H1 (cell line): Measurements from ENCODE around the gene NEK11. TPM values are rescaled to one million over a fixed set of nuclear protein-coding genes. Genes with fewer than 3 reads are reported as not detected.

ENCODE experiments used
- CTCF ChIA-PET: fragments of 300-600 bp; sonication (Branson Sonifier 250); formaldehyde crosslinking; loops from one replicate; lab custom pipeline; 2021; ENCODE audit not compliant: partially characterized antibody; lab: Charles Lee
- POLR2A ChIA-PET: fragments of 300-600 bp; sonication (Branson Sonifier 250); formaldehyde crosslinking; loops from one replicate; lab custom pipeline; 2021; ENCODE audit warnings: inconsistent platforms; ENCODE audit not compliant: partially characterized antibody; lab: Charles Lee
- DNase-seq, 2 experiments: peaks; one replicate each; pipeline versions ENCODE4 v3.0.0 to v3.0.0-alpha.2; 2010 to 2022; ENCODE audit warnings: low spot score in 2 of 2, low read depth in 1 of 2, mixed read lengths in 1 of 2
- FAIRE-seq: peaks from 2 replicates; lab custom pipeline; 2011; peaks lifted over from hg19 to GRCh38; lab: Jason Lieb, UNC
- H2AFZ ChIP-seq: 2 replicates; pipeline ENCODE4 v1.8.1; 2012; ENCODE audit warnings: low read length, inconsistent platforms
- H2AK5ac ChIP-seq: 2 replicates; pipeline ENCODE4 v1.6.1; 2013; ENCODE audit warnings: low read depth, low read length
- H2BK120ac ChIP-seq: replicated peaks from 2 replicates; pipeline ENCODE3; 2013; ENCODE audit warnings: low read depth, low read length, inconsistent platforms
- H2BK12ac ChIP-seq: 2 replicates; pipeline ENCODE4 v1.6.1; 2013; ENCODE audit warnings: low read depth, low read length
- H2BK15ac ChIP-seq: 2 replicates; pipeline ENCODE4 v1.6.1; 2013; ENCODE audit warnings: low read length
- H2BK20ac ChIP-seq: 2 replicates; pipeline ENCODE4 v1.6.1; 2013; ENCODE audit warnings: low read length
- H2BK5ac ChIP-seq: 2 replicates; pipeline ENCODE4 v1.6.1; 2013; ENCODE audit warnings: low read depth, low read length
- H3K14ac ChIP-seq: 2 replicates; pipeline ENCODE4 v1.6.1; 2013; ENCODE audit warnings: inconsistent platforms; ENCODE audit not compliant: insufficient read length
- H3K18ac ChIP-seq: 2 replicates; pipeline ENCODE4 v1.6.1; 2013; ENCODE audit warnings: low read length; ENCODE audit errors: extremely low read depth
- H3K23ac ChIP-seq: 2 replicates; pipeline ENCODE4 v1.6.1; 2013; ENCODE audit warnings: inconsistent platforms; ENCODE audit not compliant: insufficient read length
- H3K23me2 ChIP-seq: 2 replicates; pipeline ENCODE4 v1.6.1; 2013; ENCODE audit warnings: low read depth, low read length
- H3K27ac ChIP-seq: 2 replicates; pipeline ENCODE4 v1.6.1; 2011; ENCODE audit warnings: low read depth, low read length, inconsistent platforms
- H3K27me3 ChIP-seq, 4 experiments: replicated peaks in 1 of 4; 1 replicate in 1 of 4; 2 replicates in 3 of 4; pipeline versions ENCODE4 v1.6.1 to v1.8.1; 2011 to 2013; ENCODE audit warnings: low read length in 3 of 4, mild to moderate bottlenecking in 3 of 4, inconsistent platforms in 2 of 4, mixed read lengths in 2 of 4, moderate library complexity in 1 of 4; ENCODE audit not compliant: control insufficient read depth in 3 of 4, insufficient read depth in 3 of 4; ENCODE audit errors: extremely low read depth in 1 of 4
- H3K36me3 ChIP-seq, 4 experiments: 2 replicates each; pipeline versions ENCODE4 v1.6.1 to v1.8.1; 2011 to 2013; ENCODE audit warnings: mild to moderate bottlenecking in 4 of 4, low read length in 3 of 4, moderate library complexity in 2 of 4, control low read depth in 1 of 4, inconsistent platforms in 1 of 4; ENCODE audit not compliant: insufficient read depth in 4 of 4, control insufficient read depth in 2 of 4
- H3K4ac ChIP-seq: replicated peaks from 2 replicates; pipeline ENCODE3; 2013; ENCODE audit warnings: low read length, low read depth, mixed read lengths, inconsistent platforms; ENCODE audit not compliant: insufficient read length
- H3K4me1 ChIP-seq, 4 experiments: replicated peaks in 1 of 4; 1 replicate in 1 of 4; 2 replicates in 3 of 4; pipeline versions ENCODE4 v1.6.1 to v1.8.1; 2011 to 2013; ENCODE audit warnings: low read length in 3 of 4, inconsistent platforms in 2 of 4, mixed read lengths in 1 of 4; ENCODE audit not compliant: insufficient read depth in 4 of 4, control insufficient read depth in 3 of 4
- H3K4me2 ChIP-seq, 2 experiments: 2 replicates each; pipeline versions ENCODE4 v1.6.1 to v1.8.1; 2011 to 2013; ENCODE audit warnings: low read depth in 2 of 2, low read length in 2 of 2, control low read depth in 1 of 2, inconsistent platforms in 1 of 2, mild to moderate bottlenecking in 1 of 2; ENCODE audit not compliant: insufficient read depth in 1 of 2
- H3K4me3 ChIP-seq, 4 experiments: fragments of 200-600, 300-600 bp in 1 of 4; sonication (generic), shearing (Covaris generic), sonication (Bioruptor Twin) in 1 of 4; 2 replicates each; pipeline versions ENCODE4 v1.5.1 to v1.8.1; 2011 to 2016; ENCODE audit warnings: low read length in 4 of 4, low read depth in 3 of 4, control low read depth in 2 of 4, inconsistent platforms in 2 of 4, mild to moderate bottlenecking in 2 of 4, mixed read lengths in 1 of 4, moderate library complexity in 1 of 4; ENCODE audit not compliant: insufficient read depth in 2 of 4; ENCODE audit errors: extremely low read depth in 1 of 4
- H3K56ac ChIP-seq: replicated peaks from 2 replicates; pipeline ENCODE3; 2013; ENCODE audit warnings: low read depth, mild to moderate bottlenecking, mixed read lengths, low read length, inconsistent platforms; ENCODE audit not compliant: insufficient read length
- H3K79me1 ChIP-seq: 2 replicates; pipeline ENCODE4 v1.6.1; 2013; ENCODE audit warnings: low read depth, low read length, control low read depth
- H3K79me2 ChIP-seq, 2 experiments: 2 replicates each; pipeline versions ENCODE4 v1.6.1 to v1.8.1; 2012 to 2013; ENCODE audit warnings: low read length in 2 of 2, mild to moderate bottlenecking in 2 of 2, inconsistent platforms in 1 of 2; ENCODE audit not compliant: insufficient read depth in 2 of 2, control insufficient read depth in 1 of 2
- H3K9ac ChIP-seq, 4 experiments: replicated peaks in 1 of 4; 1 replicate in 1 of 4; 2 replicates in 3 of 4; pipeline versions ENCODE4 v1.6.1 to v1.8.1; 2011 to 2013; ENCODE audit warnings: low read depth in 3 of 4, low read length in 3 of 4, control low read depth in 2 of 4, mild to moderate bottlenecking in 2 of 4, moderate library complexity in 2 of 4, inconsistent platforms in 1 of 4; ENCODE audit errors: extremely low read depth in 1 of 4
- H3K9me3 ChIP-seq, 2 experiments: 2 replicates each; pipeline versions ENCODE4 v1.6.1 to v1.8.1; 2012 to 2013; ENCODE audit warnings: mild to moderate bottlenecking in 2 of 2, moderate library complexity in 2 of 2, control low read depth in 1 of 2, inconsistent platforms in 1 of 2, low read depth in 1 of 2, low read length in 1 of 2, mixed read lengths in 1 of 2; ENCODE audit not compliant: insufficient read depth in 2 of 2
- H4K20me1 ChIP-seq, 2 experiments: replicated peaks in 1 of 2; 2 replicates each; pipeline versions ENCODE3 to v1.8.1; 2011 to 2013; ENCODE audit warnings: inconsistent platforms in 2 of 2, low read length in 2 of 2, mild to moderate bottlenecking in 1 of 2; ENCODE audit not compliant: insufficient read depth in 2 of 2, control insufficient read depth in 1 of 2
- H4K5ac ChIP-seq: 2 replicates; pipeline ENCODE4 v1.6.1; 2013; ENCODE audit warnings: low read length, low read depth, mixed read lengths, inconsistent platforms; ENCODE audit not compliant: insufficient read length
- H4K8ac ChIP-seq: 2 replicates; pipeline ENCODE4 v1.8.0; 2013; ENCODE audit warnings: mild to moderate bottlenecking, moderate library complexity, low read length, inconsistent platforms; ENCODE audit not compliant: insufficient read depth; ENCODE audit errors: extremely low read depth
- H4K91ac ChIP-seq: replicated peaks from 2 replicates; pipeline ENCODE3; 2013; ENCODE audit warnings: low read length, mixed read lengths, inconsistent platforms; ENCODE audit not compliant: insufficient read length
- ASH2L ChIP-seq: fragments of 200-600, 300-600 bp; sonication (generic); IDR thresholded peaks from one replicate; pipeline ENCODE4 v1.7.1; 2017; ENCODE audit warnings: low read length
- BRCA1 ChIP-seq: IDR thresholded peaks from 2 replicates; pipeline ENCODE4 v1.6.1; 2012; ENCODE audit warnings: low read depth, low read length, improper control_type of control experiment
- CBX5 ChIP-seq: fragments of 300-800, 300-1000 bp; sonication (generic); IDR thresholded peaks from 2 replicates; pipeline ENCODE4 v1.7.1; 2016; ENCODE audit warnings: antibody characterized with exemption, low read length, low read depth
- RFX5 ChIP-seq: IDR thresholded peaks from 2 replicates; pipeline ENCODE4 v1.6.1; 2011; ENCODE audit warnings: low read depth, low read length, improper control_type of control experiment, borderline replicate concordance
- SP2 ChIP-seq: IDR thresholded peaks from 2 replicates; pipeline ENCODE4 v1.6.1; 2012; ENCODE audit warnings: mild to moderate bottlenecking, low read length, inconsistent platforms
- USF2 ChIP-seq: IDR thresholded peaks from 2 replicates; pipeline ENCODE4 v1.6.1; 2011; ENCODE audit warnings: low read length, improper control_type of control experiment
- WGBS, 2 experiments: shearing (Covaris generic) in 1 of 2; methylation state at CpG; one replicate each; pipeline versions ENCODE4 v1.1.6 to v1.1.7; 2013 to 2015; ENCODE audit warnings: low lambda C conversion rate in 2 of 2, mixed read lengths in 2 of 2, inconsistent platforms in 1 of 2, low coverage in 1 of 2, missing lambda C conversion rate in 1 of 2; ENCODE audit not compliant: insufficient replicate concordance in 2 of 2, insufficient coverage in 1 of 2, insufficient read length in 1 of 2; ENCODE audit errors: extremely low coverage in 1 of 2, missing lambda C conversion rate in 1 of 2; 5-methylcytosine and 5-hydroxymethylcytosine counted together
- polyA plus RNA-seq, 7 experiments: library from polyadenylated mRNA; depleted of rRNA in 3 of 7; stranded (reverse) in 5 of 7; unstranded in 2 of 7; fragments of >200 nt in 5 of 7; fragments of 200-250 nt in 2 of 7; gene quantifications; 1 replicate in 5 of 7; 2 replicates in 1 of 7; 4 replicates in 1 of 7; pipeline versions ENCODE4 v1.2.1 to v1.2.3, GENCODE V29; 2011 to 2013; ENCODE audit warnings: missing spikeins in 2 of 7, mixed read lengths in 2 of 7
- total RNA-seq: library from RNA; stranded (reverse); fragmentation: NEBNext Ultra II Directional; extraction: Animal tissue kit (Norgen Biotek cat#: 25700); gene quantifications from 2 replicates; pipeline ENCODE4 v1.2.1, GENCODE V29; 2021

The NEK11 gene
- total and polyA plus RNA-seq, 2 of the 8 experiments (the other 6 are each of a cell fraction or from before 2014, with no cell fraction given): 0.60 TPM; not detected in 1

DNA sequence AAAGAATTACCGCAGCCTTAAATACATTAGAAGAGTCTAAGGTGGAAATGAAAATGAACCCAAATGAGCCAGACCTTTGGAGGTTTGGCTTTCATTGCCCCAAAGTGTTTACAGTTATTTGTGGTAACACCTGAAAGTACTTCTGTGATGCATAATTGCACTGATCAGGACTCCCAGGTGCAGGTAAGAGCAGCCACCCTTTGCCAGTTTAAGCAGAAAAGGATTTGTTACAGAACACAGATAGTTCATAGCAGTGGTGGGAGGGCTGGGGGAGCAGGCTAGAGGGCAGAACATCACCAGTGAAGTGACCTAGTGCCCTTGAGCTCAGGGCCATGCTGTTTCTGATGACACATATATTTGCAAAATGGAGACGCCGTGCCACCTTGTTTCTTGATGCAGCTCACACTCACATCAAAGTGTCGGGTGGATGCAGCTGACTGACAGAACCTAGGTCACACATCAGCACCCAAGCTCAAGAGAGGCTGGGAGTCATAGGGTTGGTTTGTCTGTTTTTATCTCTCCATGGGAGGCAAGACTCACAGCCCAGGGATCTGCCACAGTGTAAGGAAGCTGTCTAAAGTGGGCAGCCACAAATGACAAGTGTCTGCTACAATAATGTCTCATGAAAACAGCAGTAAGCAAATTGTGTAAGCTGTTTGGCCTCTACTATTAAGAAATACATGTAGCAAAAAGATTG lies 49.1 kb downstream of the NEK11 start:
- CTCF ChIA-PET: interaction anchor here (1.0 kb wide), 1 partner anchor 36 kb away, joined by 3 read pairs; no protein-coding TSS in a partner anchor
- no peak overlapping the region for H4K91ac ChIP-seq
- H2BK12ac ChIP-seq: peak overlapping the region; percentile 62; the same call in 1 of the 2 replicates
- WGBS, 2 experiments: 64% methylated on average over 4 of the region's 4 CpGs; no CpG with 5 or more reads in 1 of the 2 experiments
- H3K56ac ChIP-seq: no peak overlapping the region
- no peak overlapping the region; the same call in 1 of the 2 replicates for H2BK5ac ChIP-seq
- H3K4me3 ChIP-seq: no peak overlapping the region
- H3K23ac ChIP-seq: no peak overlapping the region
- H3K14ac ChIP-seq: no peak overlapping the region
- H3K27me3 ChIP-seq: no peaks in the 10 kb centered on the region
- H3K4me2 ChIP-seq: no peak overlapping the region
- H2BK120ac ChIP-seq: no peak overlapping the region
- no peak overlapping the region for H3K4ac ChIP-seq
- H4K20me1 ChIP-seq: no peaks in the 10 kb centered on the region
- H4K5ac ChIP-seq: no peak overlapping the region
- H3K23me2 ChIP-seq: no peaks in the 10 kb centered on the region
- H3K79me1 ChIP-seq: no peaks in the 10 kb centered on the region
- no peak for DNase-seq
- no peaks in the 10 kb centered on the region for H3K9me3 ChIP-seq
- no peak overlapping the region for H4K8ac ChIP-seq
- H3K9ac ChIP-seq: no peak overlapping the region
- POLR2A ChIA-PET: no interaction called here
- no peak overlapping the region for H2AK5ac ChIP-seq
- H2BK20ac ChIP-seq: no peak overlapping the region
- H3K79me2 ChIP-seq: no peaks in the 10 kb centered on the region
- peak overlapping the region; percentile 6; the same call in 1 of the 2 replicates for H2AFZ ChIP-seq
- no peak for FAIRE-seq
- H2BK15ac ChIP-seq: no peak overlapping the region
- peaks cover 0 to 11% (median 6%) of the 10 kb centered on the region in 4 experiments for H3K4me1 ChIP-seq
- H3K18ac ChIP-seq: no peak overlapping the region
- H3K27ac ChIP-seq: no peak overlapping the region; the same call in 1 of the 2 replicates
- no peaks in the 10 kb centered on the region for H3K36me3 ChIP-seq
- TF ChIP-seq BRCA1 (no peak), ASH2L (no peak), USF2 (no peak), RFX5 (no peak), CBX5 (no peak), SP2 (no peak)
